GM19372 (cell line): Measurements from ENCODE around the gene CIBAR2.

ENCODE experiments used
- ATAC-seq: cut with Tn5 transposase; IDR thresholded peaks from one replicate; pipeline ENCODE4 v1.9.1; 2021; ENCODE audit warnings: mild to moderate bottlenecking, low read depth, moderate library complexity; ENCODE audit not compliant: unreplicated experiment

Gene CIBAR2

GRCh38 chr16:85145188-85145587 is 32.9 kb upstream of the CIBAR2 start:
- no peak for ATAC-seq

GRCh38 chr16:85144026-85144915 is 32.0 kb upstream of the CIBAR2 start:
- ATAC-seq, result no peak

DNA sequence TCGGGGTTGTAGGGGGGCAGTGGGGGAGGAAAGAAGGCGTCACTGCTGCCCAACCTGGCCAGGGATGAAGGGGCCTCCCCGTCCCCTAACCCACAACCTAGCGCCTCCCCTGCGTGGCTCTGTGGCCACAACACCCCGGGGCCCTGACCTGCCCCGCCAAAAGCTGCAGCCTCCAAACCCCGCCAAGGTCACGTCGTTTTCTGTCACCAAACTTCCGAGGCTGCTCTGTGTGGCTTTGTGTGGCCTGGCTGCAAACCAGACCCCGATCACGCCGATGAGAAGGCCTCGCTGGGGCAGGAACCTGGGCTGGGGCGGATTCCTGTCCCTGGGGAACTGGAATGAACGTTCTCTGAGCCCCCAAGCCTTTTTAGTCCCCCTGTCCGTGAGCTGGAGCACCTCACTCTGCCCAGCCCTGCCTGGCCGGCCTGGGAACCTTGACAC is 30.5 kb upstream of the CIBAR2 start:
- ATAC-seq, result no peak

GRCh38 chr16:85142129-85142513 is 29.8 kb upstream of the CIBAR2 start:
- ATAC-seq, result no peak

GRCh38 chr16:85141491-85142128 is 29.3 kb upstream of the CIBAR2 start:
- ATAC-seq, result no peak

GRCh38 chr16:85140455-85141012 is 28.3 kb upstream of the CIBAR2 start:
- no peak for ATAC-seq

GRCh38 chr16:85139881-85140339 is 27.6 kb upstream of the CIBAR2 start:
- no peak for ATAC-seq

DNA sequence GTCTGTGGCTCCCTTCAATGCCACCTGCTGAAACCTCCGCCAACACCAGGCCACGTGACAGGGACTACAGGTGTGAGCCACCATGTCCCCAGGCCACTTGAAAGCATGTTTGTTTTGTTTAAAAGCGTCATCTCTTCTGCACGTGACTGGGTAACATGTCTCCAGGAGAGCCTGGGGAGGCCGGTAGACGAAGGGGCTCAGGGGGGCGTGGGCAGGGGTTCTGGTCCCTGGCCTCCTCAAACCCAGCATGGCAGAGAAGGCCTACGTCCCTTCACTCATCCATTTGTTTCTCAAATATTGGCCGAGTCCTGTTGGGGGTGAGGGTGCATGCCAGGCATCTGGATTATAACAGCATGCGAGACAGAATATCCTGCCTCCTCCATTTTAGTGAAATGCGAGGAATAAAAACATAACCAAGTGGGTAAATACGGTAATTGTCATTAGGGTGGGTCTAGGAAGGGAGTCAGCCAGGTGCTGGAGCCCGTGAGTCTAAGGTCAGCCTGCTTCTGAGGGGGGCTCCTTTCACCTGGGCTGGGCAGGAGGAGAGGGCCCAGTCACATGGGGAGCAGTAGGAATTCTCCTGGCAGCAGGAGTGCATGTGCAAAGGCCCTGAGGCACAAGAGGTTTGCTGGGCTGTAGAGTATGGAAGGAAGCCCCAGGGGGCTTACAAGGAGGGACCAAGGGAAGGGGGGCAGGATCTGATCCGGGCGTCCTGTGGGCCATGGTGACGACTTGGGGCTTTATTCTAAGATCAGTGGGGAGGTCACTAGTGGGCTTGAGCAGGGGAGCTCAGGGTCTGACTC is 26.8 kb upstream of the CIBAR2 start:
- ATAC-seq, result no peak

GRCh38 chr16:85138073-85138824 is 26.0 kb upstream of the CIBAR2 start:
- ATAC-seq, result no peak

DNA sequence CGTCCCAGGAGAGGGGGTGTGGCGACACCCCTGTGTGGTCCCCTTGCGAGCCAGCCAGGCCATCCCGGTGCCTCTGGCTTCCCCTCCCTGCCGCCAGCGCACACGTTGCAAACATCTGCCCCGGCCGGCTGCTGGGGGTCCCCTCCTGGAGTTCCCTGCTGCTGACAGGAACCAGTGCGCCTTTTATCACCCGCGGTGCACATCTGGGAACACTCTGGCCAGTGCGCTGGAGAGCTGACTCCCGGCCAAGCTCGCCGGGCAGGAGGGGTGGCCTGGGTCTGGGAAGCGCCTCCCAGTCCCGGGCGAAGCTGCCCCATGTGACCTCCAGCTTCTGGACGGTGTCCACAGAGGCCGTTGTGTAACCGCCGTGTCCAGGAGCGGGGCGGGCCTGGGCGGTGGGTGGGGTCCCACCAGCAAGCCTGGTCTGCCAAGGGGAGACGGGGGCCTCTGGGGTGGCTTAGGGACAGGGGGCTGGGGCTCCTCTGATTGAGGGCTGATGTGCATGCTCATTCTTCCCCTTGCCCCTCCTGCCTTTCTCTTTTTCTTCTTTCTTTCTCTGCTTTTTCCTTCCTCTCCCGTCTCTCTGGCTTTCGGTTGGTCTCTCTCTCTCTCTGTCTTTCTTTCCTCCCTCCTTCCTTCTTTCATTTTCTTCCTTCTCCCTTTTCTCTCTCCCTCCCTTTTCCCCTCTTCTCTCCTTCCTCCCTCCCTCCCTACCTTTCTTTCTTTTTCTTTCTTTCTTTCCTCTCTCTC is 25.2 kb upstream of the CIBAR2 start:
- no peak for ATAC-seq

DNA sequence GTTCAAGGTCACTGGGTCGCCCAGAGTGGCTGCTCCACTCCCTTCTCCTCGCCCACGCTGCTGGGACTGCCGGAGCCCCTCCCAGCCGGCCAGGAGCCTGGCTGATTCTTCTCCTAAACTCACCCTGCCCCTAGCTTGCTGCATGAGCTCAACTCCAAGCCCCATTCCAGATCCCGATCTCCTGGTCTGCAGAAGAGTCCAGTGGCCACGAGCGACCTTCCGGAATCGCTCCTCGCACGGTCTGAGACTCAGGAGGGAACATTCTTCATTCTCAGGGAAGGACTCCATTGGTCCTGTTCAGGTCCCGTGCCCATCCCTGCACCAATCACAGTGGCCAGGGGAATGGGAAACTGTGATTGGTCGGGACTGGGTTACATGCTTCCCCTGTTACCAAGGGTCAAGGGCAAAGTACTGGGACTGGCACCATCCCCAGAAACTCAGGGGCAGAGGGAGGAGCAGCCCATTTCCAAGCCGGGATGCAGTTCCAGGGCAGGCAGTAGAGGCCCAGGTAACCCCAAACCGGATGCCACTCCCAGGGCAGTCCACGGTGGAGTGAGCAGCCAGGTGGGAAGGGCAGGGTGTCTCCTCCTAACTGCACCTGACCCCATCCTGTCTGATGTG is 24.5 kb upstream of the CIBAR2 start:
- no peak for ATAC-seq

DNA sequence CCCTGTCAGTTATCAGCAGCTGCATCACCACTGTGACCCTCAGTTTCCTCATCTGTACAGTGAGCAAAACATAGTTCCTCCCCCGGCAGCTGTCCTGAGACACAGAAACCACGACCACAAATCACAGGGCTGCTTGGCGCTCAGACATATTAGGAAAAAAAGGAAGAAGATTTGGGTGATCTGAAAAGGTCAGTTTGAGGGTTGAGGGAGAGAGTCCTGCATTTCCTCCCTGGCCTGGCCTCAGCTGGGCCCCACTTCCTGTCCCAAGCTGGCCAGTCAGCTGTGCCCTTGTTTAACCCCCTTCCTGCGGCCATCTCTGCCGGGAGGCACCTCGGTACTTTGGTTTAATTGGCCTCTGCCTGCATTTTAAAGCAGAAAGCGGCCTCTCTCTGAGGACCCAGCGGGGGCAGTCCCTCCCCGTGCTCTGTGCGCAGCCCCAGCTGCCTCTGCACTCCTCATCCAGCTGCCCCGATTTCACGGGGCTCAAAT is 24.0 kb upstream of the CIBAR2 start:
- ATAC-seq, result no peak

GRCh38 chr16:85134789-85135142 is 22.5 kb upstream of the CIBAR2 start:
- ATAC-seq, result no peak

DNA sequence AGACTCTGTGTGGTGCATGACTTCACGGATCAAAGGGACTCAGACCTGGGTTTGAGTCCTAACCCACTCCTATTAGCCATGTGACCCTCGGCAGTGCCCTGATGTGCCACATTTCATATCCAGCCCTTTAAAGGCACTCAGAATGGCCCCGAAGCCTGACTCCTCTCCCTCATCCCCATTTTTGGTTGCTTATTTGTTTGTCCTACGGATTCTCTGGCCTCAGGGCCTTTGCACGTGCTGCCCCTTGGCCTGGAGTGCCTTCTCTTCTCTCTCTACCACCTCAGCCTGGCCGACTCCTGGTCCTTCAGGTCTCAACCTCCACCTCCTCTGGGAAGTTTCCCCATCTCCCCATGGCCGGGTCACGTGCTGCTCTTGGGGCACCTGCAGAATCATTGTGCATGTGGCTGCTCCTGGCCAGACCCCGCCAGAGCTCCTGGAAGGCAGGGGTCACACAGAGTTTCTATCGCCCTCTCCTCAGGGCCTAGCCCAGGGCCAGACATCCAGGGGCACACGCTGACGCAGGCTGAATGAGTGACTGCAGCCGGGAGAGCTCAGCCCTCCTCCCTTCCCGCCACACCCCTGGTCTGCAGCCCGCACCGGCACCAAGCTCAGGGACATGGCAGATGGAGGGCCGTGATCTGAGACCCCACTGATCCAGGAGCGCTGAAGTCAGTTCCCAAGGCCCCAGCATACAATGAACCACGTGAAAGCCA is 22.0 kb upstream of the CIBAR2 start:
- ATAC-seq, result no peak

DNA sequence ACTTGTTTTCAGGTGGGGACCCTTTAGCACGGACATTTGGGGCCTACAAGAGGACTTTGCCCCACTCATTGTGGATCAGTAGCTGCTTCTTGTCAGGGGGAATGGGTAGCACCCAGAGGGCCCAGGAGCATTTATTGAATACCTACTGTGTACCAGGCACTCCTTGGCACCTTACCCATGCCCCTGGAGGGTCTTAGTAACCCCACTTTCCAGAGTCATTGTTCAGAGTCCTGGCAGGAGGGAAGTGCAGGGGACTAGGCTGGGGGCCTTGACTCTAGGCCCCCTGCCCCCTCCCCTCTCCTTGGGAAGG is 21.0 kb upstream of the CIBAR2 start:
- ATAC-seq, result no peak

DNA sequence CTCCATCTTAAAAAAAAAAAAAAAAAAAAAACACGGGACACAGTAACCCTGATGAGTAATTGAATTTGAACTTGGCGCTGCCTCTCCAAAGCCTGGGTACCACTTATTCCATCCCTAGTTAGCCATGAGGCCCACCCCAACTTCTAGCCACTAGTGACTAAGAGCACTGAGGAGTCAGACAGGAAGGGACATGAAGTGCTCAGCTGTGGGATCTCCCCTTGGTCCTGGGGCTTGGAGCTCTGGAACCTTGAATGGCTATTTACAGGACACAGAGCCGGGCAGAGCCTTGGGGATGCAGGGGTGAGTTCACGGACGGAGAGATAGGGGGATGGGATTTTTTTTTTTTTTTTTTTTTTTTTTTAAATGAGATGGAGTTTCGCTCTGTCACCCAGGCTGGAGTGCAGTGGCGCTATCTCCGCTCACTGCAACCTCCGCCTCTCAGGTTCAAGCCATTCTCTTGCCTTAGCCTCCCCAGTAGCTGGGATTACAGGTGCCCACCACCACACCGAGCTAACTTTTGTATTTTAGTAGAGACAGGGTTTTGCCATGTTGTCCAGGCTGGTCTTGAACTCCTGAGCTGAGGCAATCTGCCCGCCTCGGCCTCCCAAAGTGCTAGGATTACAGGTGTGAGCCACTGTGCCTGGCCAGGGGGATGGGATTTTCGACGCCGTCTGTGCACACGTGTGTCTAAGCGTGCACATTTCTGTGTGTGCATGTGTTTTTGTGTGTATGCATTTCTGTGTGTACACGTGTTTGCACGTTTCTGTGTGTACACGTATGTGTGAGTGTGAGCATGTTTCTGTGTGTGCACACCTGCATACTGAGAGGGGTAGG is 20.4 kb upstream of the CIBAR2 start:
- no peak for ATAC-seq

- no peak for ATAC-seq
Measured at GRCh38 chr16:85130705-85131028, 18.4 kb upstream of the CIBAR2 start.
